Stomach (tissue), 4 donors: ENCODE measurements around the gene ACADL.

ENCODE experiments used
- CTCF ChIP-seq, 7 experiments: fragments of 450-650 bp in 4 of 7; fragments of 200-600 bp in 3 of 7; sonication (generic) in 3 of 7; IDR thresholded peaks; one replicate each; pipeline ENCODE4 v1.5.1; 2016 to 2019; ENCODE audit warnings: antibody characterized with exemption in 7 of 7, control low read depth in 2 of 7, mild to moderate bottlenecking in 1 of 7
- EP300 ChIP-seq: sonication (generic); formaldehyde crosslinking; IDR thresholded peaks from one replicate; pipeline ENCODE4 v1.6.1; 2017; ENCODE audit warnings: antibody characterized with exemption
- POLR2A ChIP-seq, 4 donors: fragments of 450-650 bp; IDR thresholded peaks; one replicate each; pipeline ENCODE4 v1.6.1; 2016; ENCODE audit warnings: antibody characterized with exemption in 4 of 4, control low read depth in 2 of 4, mild to moderate bottlenecking in 1 of 4, moderate library complexity in 1 of 4

GRCh38 chr2:210215120-210215519 lies 10.1 kb downstream of the ACADL start:
- TF ChIP-seq POLR2A (IDR thresholded peaks at IDR 0.05) (no peak), CTCF (IDR thresholded peaks at IDR 0.05) (no peak), EP300 (no peak)
